Prostate gland (tissue), 2 donors: ENCODE results near the gene LPXN. TPM values are rescaled to one million over a fixed set of nuclear protein-coding genes. Genes with fewer than 3 reads are reported as not detected.

Experiments
- DNase-seq: peaks from one replicate; pipeline ENCODE4 v3.0.0-alpha.2; 2019; ENCODE audit warnings: low spot score
- H3K27ac ChIP-seq, 2 donors: fragments of 200-600 bp; sonication (generic); 2 replicates each; pipeline ENCODE4 v1.5.1; 2017 to 2019
- H3K27me3 ChIP-seq: fragments of 200-600 bp; sonication (generic); replicated peaks from 2 replicates; pipeline ENCODE4 v1.5.1; 2019; ENCODE audit not compliant: insufficient read depth
- H3K36me3 ChIP-seq, 2 donors: fragments of 200-600 bp; sonication (generic); 1 replicate in 1 of 2; 2 replicates in 1 of 2; pipeline versions ENCODE4 v1.5.1 to v1.8.1; 2017 to 2019
- H3K4me1 ChIP-seq: fragments of 200-600 bp; sonication (generic); replicated peaks from 2 replicates; pipeline ENCODE4 v1.5.1; 2019
- H3K4me3 ChIP-seq, 2 donors: fragments of 200-600 bp; sonication (generic); 2 replicates each; pipeline ENCODE4 v1.5.1; 2017 to 2019
- H3K9me3 ChIP-seq: fragments of 200-600 bp; sonication (generic); 2 replicates; pipeline ENCODE4 v1.5.1; 2017
- CTCF ChIP-seq, 4 experiments: fragments of 200-600 bp in 2 of 4; fragments of 450-650 bp in 2 of 4; sonication (generic) in 2 of 4; IDR thresholded peaks; 1 replicate in 3 of 4; 2 replicates in 1 of 4; pipeline ENCODE4 v1.5.1; 2016 to 2019; ENCODE audit warnings: antibody characterized with exemption in 4 of 4, mild to moderate bottlenecking in 2 of 4, moderate library complexity in 2 of 4
- POLR2A ChIP-seq: fragments of 450-650 bp; IDR thresholded peaks from one replicate; pipeline ENCODE4 v1.6.1; 2016; ENCODE audit warnings: antibody characterized with exemption, mild to moderate bottlenecking
- POLR2AphosphoS5 ChIP-seq: sonication (generic); formaldehyde crosslinking; IDR thresholded peaks from one replicate; pipeline ENCODE4 v1.6.1; 2017; ENCODE audit warnings: antibody characterized with exemption
- WGBS: methylation state at CpG from one replicate; pipeline ENCODE4 v1.1.5; 2018; 5-methylcytosine and 5-hydroxymethylcytosine counted together
- intact Hi-C: fragments of 100-400 bp; cut with DNase I; formaldehyde crosslinking; loops from one replicate; pipeline ENCODE4 v1.14.2; 2022
- total RNA-seq, 2 donors: library from RNA; depleted of rRNA; stranded (reverse); fragments of >200 nt; gene quantifications; one replicate each; pipeline ENCODE4 v1.1.0, GENCODE V29; 2016

Gene LPXN
- total RNA-seq, 2 donors from 2014 or later, result 5.4 to 9.4 TPM

GRCh38 chr11:58609723-58610122, 34.1 kb upstream of the LPXN start:
- Histone ChIP-seq H3K4me3 (no peak overlapping the region), H3K4me1 (no peaks in the 10 kb centered on the region), H3K36me3 (no peaks in the 10 kb centered on the region), H3K9me3 (no peaks in the 10 kb centered on the region), H3K27ac (no peak overlapping the region), H3K27me3 (no peaks in the 10 kb centered on the region)
- WGBS, result 87% methylated on average over 8 of the region's 8 CpGs
- DNase-seq, result no peak
- intact Hi-C loops, result no loop called here
- no peak for TF ChIP-seq CTCF (IDR thresholded peaks at IDR 0.05)

GRCh38 chr11:58608331-58608730, 32.7 kb upstream of the LPXN start:
- WGBS, result 97% methylated on average over 5 of the region's 5 CpGs
- H3K4me1 ChIP-seq, result no peaks in the 10 kb centered on the region
- H3K4me3 ChIP-seq, result no peak overlapping the region
- intact Hi-C loops, result no loop called here
- DNase-seq, result no peak
- H3K9me3 ChIP-seq, result no peaks in the 10 kb centered on the region
- TF ChIP-seq CTCF (IDR thresholded peaks at IDR 0.05) (no peak), POLR2AphosphoS5 (no peak), POLR2A (no peak)
- H3K36me3 ChIP-seq, result no peaks in the 10 kb centered on the region
- H3K27me3 ChIP-seq, result no peaks in the 10 kb centered on the region
- H3K27ac ChIP-seq, result no peak overlapping the region

GRCh38 chr11:58606930-58607714, 31.5 kb upstream of the LPXN start:
- Histone ChIP-seq H3K27me3 (no peaks in the 10 kb centered on the region), H3K27ac (no peak overlapping the region), H3K4me3 (no peak overlapping the region), H3K9me3 (no peaks in the 10 kb centered on the region), H3K4me1 (no peaks in the 10 kb centered on the region), H3K36me3 (no peaks in the 10 kb centered on the region)
- WGBS, result 87% methylated on average over 4 of the region's 4 CpGs
- intact Hi-C loops, result no loop called here
- DNase-seq, result no peak
- TF ChIP-seq POLR2AphosphoS5, result no peak
- no peak for TF ChIP-seq POLR2A
- TF ChIP-seq CTCF (IDR thresholded peaks at IDR 0.05), result no peak

- Histone ChIP-seq H3K4me1 (no peaks in the 10 kb centered on the region), H3K4me3 (no peak overlapping the region), H3K36me3 (no peaks in the 10 kb centered on the region), H3K27me3 (no peaks in the 10 kb centered on the region), H3K9me3 (no peaks in the 10 kb centered on the region), H3K27ac (no peak overlapping the region)
- intact Hi-C loops, result no loop called here
- DNase-seq, result no peak
- no peak for TF ChIP-seq POLR2AphosphoS5
- TF ChIP-seq POLR2A, result no peak
- TF ChIP-seq CTCF (IDR thresholded peaks at IDR 0.05), result no peak
- WGBS, result 86% methylated on average over 2 of the region's 2 CpGs
These were observed 24.9 kb upstream of the LPXN start for GRCh38 chr11:58600510-58600909.

- no peak for TF ChIP-seq POLR2A
- TF ChIP-seq POLR2AphosphoS5, result no peak
- no peak for TF ChIP-seq CTCF (IDR thresholded peaks at IDR 0.05)
- intact Hi-C loops, result no loop called here
- no peaks in the 10 kb centered on the region for H3K9me3 ChIP-seq
- no peak overlapping the region for H3K27ac ChIP-seq
- H3K27me3 ChIP-seq, result no peaks in the 10 kb centered on the region
- DNase-seq, result no peak
- no peaks in the 10 kb centered on the region for H3K36me3 ChIP-seq
- 92% methylated on average over 3 of the region's 3 CpGs for WGBS
- H3K4me1 ChIP-seq, result no peaks in the 10 kb centered on the region
- H3K4me3 ChIP-seq, result no peak overlapping the region
These were observed 22.0 kb upstream of the LPXN start for GRCh38 chr11:58597486-58598144.
